CD8-positive, alpha-beta memory T cell (primary cell): ENCODE results near the gene LRRC4B. TPM values are rescaled to one million over a fixed set of nuclear protein-coding genes. Genes with fewer than 3 reads are reported as not detected.
"Not testable (repeated sequence)": the region's sequence is repeated elsewhere in the genome, so short reads cannot be mapped to it uniquely, and the experiment has no call there.

ENCODE experiments used
- CTCF ChIA-PET: fragments of 350-600 bp; sonication (Branson Sonifier 250); formaldehyde crosslinking; loops from one replicate; lab custom pipeline; 2021; ENCODE audit warnings: antibody characterized with exemption; lab: Charles Lee
- POLR2A ChIA-PET: fragments of 350-600 bp; sonication (Branson Sonifier 250); formaldehyde crosslinking; loops from one replicate; lab custom pipeline; 2021; ENCODE audit warnings: antibody characterized with exemption; lab: Charles Lee
- DNase-seq, 5 donors: peaks; one replicate each; pipeline versions ENCODE4 v3.0.0 to v3.0.0-alpha.2; 2020 to 2022; ENCODE audit warnings: mixed read lengths in 1 of 5
- H3K27ac ChIP-seq: one replicate; pipeline ENCODE4 v1.7.0; 2013; ENCODE audit warnings: low read depth, mild to moderate bottlenecking, low read length, moderate library complexity
- H3K27me3 ChIP-seq: 2 replicates; pipeline ENCODE4 v1.7.0; 2013; ENCODE audit warnings: low read length, mild to moderate bottlenecking; ENCODE audit not compliant: insufficient read depth, poor library complexity, severe bottlenecking
- H3K36me3 ChIP-seq: 2 replicates; pipeline ENCODE4 v1.7.0; 2013; ENCODE audit warnings: mild to moderate bottlenecking, low read length, moderate library complexity; ENCODE audit not compliant: insufficient read depth
- H3K4me1 ChIP-seq: 2 replicates; pipeline ENCODE4 v1.7.0; 2013; ENCODE audit warnings: mild to moderate bottlenecking, low read length, moderate library complexity; ENCODE audit not compliant: insufficient read depth
- H3K4me3 ChIP-seq: 2 replicates; pipeline ENCODE4 v1.7.0; 2013; ENCODE audit warnings: mild to moderate bottlenecking, low read length
- H3K9me3 ChIP-seq: 2 replicates; pipeline ENCODE4 v1.7.0; 2013; ENCODE audit warnings: mild to moderate bottlenecking, low read length
- H3K27ac Mint-ChIP-seq, 8 donors: one replicate each; pipeline ENCODE4 v1.8.0; 2020 to 2021; ENCODE audit warnings: mixed read lengths in 8 of 8, mild to moderate bottlenecking in 6 of 8, inconsistent platforms in 3 of 8, moderate library complexity in 3 of 8
- H3K27me3 Mint-ChIP-seq, 2 donors: one replicate each; pipeline ENCODE4 v1.8.0; 2020 to 2021; ENCODE audit warnings: mixed read lengths in 2 of 2, mild to moderate bottlenecking in 1 of 2, moderate library complexity in 1 of 2
- H3K36me3 Mint-ChIP-seq, 3 donors: one replicate each; pipeline ENCODE4 v1.8.0; 2020 to 2021; ENCODE audit warnings: mixed read lengths in 3 of 3, inconsistent platforms in 1 of 3, mild to moderate bottlenecking in 1 of 3
- H3K4me1 Mint-ChIP-seq, 3 donors: one replicate each; pipeline ENCODE4 v1.8.0; 2020 to 2021; ENCODE audit warnings: mixed read lengths in 3 of 3, inconsistent platforms in 1 of 3, mild to moderate bottlenecking in 1 of 3
- H3K4me3 Mint-ChIP-seq, 7 donors: one replicate each; pipeline ENCODE4 v1.8.0; 2020 to 2021; ENCODE audit warnings: mixed read lengths in 7 of 7, mild to moderate bottlenecking in 6 of 7, moderate library complexity in 4 of 7, inconsistent platforms in 2 of 7
- H3K9me3 Mint-ChIP-seq, 5 donors: one replicate each; pipeline ENCODE4 v1.8.0; 2020 to 2022; ENCODE audit warnings: mixed read lengths in 5 of 5, mild to moderate bottlenecking in 3 of 5, moderate library complexity in 2 of 5, inconsistent platforms in 1 of 5
- polyA plus RNA-seq: library from polyadenylated mRNA; unstranded; fragments of 300-500 nt; fragmentation: Illumina TruSeq; gene quantifications from one replicate; pipeline ENCODE4 v1.2.3, GENCODE V29; 2021
- total RNA-seq, 2 experiments: library from RNA; stranded (reverse); gene quantifications; one replicate each; pipeline ENCODE4 v1.2.3, GENCODE V29; 2021

The LRRC4B gene
- total and polyA plus RNA-seq, 3 experiments from 2014 or later: not detected

GRCh38 chr19:50476224-50476906 lies 91.9 kb downstream of the LRRC4B start, which contains the start of the genes EMC10 and GARIN5A:
EMC10 (plus strand) TSS chr19:50476507; CDS start chr19:50476545, 38 bp downstream.
GARIN5A (minus strand) TSS chr19:50476848; CDS start chr19:50476388, 460 bp downstream.
- H3K9me3 Mint-ChIP-seq: no peaks in the 10 kb centered on the region
- Histone ChIP-seq H3K27me3 (no peaks in the 10 kb centered on the region), H3K36me3 (peaks cover 10% of the 10 kb centered on the region), H3K4me1 (peaks cover 26% of the 10 kb centered on the region), H3K27ac (peak within 1 kb of the TSS; percentile 93), H3K9me3 (no peaks in the 10 kb centered on the region), H3K4me3 (peak within 1 kb of the TSS; percentile 92)
- H3K27ac Mint-ChIP-seq: peak within 1 kb of the TSS; percentile 94 to 98 (median 96)
- H3K27me3 Mint-ChIP-seq: peaks cover 0 to 2% of the 10 kb centered on the region in 2 donors
- peaks cover 0 to 39% (median 0%) of the 10 kb centered on the region in 3 donors for H3K36me3 Mint-ChIP-seq
- ChIA-PET POLR2A (interaction anchor here (0.5 to 0.9 kb wide), 2 partner anchors 35 to 93 kb away, joined by 3 to 4 read pairs; partner anchors contain the start of gene JOSD2), CTCF (interaction anchor here (1.5 kb wide), 1 partner anchor 119 kb away, joined by 4 read pairs; no protein-coding TSS in a partner anchor)
- DNase-seq: peak; percentile 87 to 96 (median 94)
- H3K4me1 Mint-ChIP-seq: peaks cover 24 to 34% (median 25%) of the 10 kb centered on the region in 3 donors
- H3K4me3 Mint-ChIP-seq: peak within 1 kb of the TSS; percentile 93 to 99 (median 98)

DNA sequence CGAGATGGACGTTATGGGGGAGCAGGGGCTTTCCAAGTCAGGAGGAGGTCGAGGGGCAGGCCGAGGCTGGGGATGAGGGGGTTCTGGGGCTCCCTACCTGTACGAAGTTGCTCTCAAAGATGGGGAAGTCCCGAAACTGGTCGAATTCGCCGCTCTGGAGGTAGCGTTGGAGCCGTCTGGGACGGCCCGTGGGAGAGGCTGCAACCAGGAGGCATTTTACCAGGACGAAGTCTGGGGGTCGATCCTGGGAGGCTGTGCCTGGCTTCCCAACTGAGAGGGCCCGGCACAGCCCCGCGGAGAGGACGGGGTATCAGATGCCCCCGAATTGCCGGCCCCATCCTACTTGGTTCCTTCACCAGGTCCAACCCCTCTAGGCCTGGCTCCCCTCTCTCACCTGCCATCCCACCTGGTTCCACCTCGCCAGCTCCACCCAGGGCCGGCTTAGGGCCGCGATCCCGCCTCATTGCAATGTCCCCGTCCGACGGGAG lies 92.5 kb downstream of the LRRC4B start:
- no peaks in the 10 kb centered on the region for H3K27me3 ChIP-seq
- H3K27me3 Mint-ChIP-seq: peaks cover 0 to 2% of the 10 kb centered on the region in 2 donors
- H3K9me3 ChIP-seq: no peaks in the 10 kb centered on the region
- peak overlapping the region; percentile 86 to 98 (median 94) for H3K27ac Mint-ChIP-seq
- peaks cover 7% of the 10 kb centered on the region for H3K36me3 ChIP-seq
- H3K36me3 Mint-ChIP-seq: peaks cover 0 to 33% (median 0%) of the 10 kb centered on the region in 3 donors
- peaks cover 26% of the 10 kb centered on the region for H3K4me1 ChIP-seq
- ChIA-PET POLR2A (interaction anchor here (0.5 kb wide), 1 partner anchor 92 kb away, joined by 3 read pairs; no protein-coding TSS in a partner anchor), CTCF (interaction anchor here (1.5 kb wide), 1 partner anchor 118 kb away, joined by 4 read pairs; no protein-coding TSS in a partner anchor)
- no peaks in the 10 kb centered on the region for H3K9me3 Mint-ChIP-seq
- peak overlapping the region; percentile 93 to 99 (median 98) for H3K4me3 Mint-ChIP-seq
- no peak overlapping the region for H3K4me3 ChIP-seq
- H3K27ac ChIP-seq: no peak overlapping the region
- peaks cover 23 to 34% (median 24%) of the 10 kb centered on the region in 3 donors for H3K4me1 Mint-ChIP-seq
- no peak for DNase-seq

DNA sequence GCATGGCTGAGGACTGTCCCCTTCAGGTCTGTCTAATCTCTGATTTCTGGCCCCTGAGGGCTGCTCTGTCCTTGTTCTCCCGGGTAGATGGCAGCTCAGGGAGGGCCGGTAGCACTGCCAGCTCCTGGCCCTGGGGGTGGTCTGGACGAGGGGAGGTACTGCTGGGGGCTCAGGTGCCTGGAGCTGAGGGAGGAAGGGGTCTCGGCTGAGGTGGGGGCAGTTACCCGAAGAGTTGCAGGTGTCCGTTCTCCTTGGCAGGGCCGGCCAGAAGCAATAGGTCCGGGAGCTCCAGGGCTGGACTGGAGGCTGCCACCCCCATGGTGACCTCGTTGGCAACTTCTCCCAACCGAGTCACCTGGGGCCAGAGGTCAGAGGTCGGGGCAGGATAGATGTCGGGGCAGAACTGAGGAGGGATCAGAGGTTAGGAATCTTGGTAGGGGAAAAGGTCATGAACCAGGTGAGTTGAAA lies 93.1 kb downstream of the LRRC4B start:
- peak overlapping the region; percentile 30 to 99 (median 95) for H3K4me3 Mint-ChIP-seq
- Histone ChIP-seq H3K27me3 (no peaks in the 10 kb centered on the region), H3K27ac (no peak overlapping the region), H3K4me1 (peaks cover 26% of the 10 kb centered on the region), H3K4me3 (no peak overlapping the region), H3K36me3 (peaks cover 7% of the 10 kb centered on the region), H3K9me3 (no peaks in the 10 kb centered on the region)
- DNase-seq: no peak
- ChIA-PET POLR2A (interaction anchor here (0.5 kb wide), 1 partner anchor 91 kb away, joined by 3 read pairs; the partner anchor contains the start of gene POLD1), CTCF (interaction anchor here (1.5 kb wide), 1 partner anchor 118 kb away, joined by 4 read pairs; no protein-coding TSS in a partner anchor)
- peaks cover 0 to 2% of the 10 kb centered on the region in 2 donors for H3K27me3 Mint-ChIP-seq
- H3K9me3 Mint-ChIP-seq: no peaks in the 10 kb centered on the region
- H3K36me3 Mint-ChIP-seq: peaks cover 0 to 30% (median 0%) of the 10 kb centered on the region in 3 donors
- peak overlapping the region; percentile 60 to 98 (median 84) for H3K27ac Mint-ChIP-seq
- peaks cover 23 to 34% (median 24%) of the 10 kb centered on the region in 3 donors for H3K4me1 Mint-ChIP-seq

DNA sequence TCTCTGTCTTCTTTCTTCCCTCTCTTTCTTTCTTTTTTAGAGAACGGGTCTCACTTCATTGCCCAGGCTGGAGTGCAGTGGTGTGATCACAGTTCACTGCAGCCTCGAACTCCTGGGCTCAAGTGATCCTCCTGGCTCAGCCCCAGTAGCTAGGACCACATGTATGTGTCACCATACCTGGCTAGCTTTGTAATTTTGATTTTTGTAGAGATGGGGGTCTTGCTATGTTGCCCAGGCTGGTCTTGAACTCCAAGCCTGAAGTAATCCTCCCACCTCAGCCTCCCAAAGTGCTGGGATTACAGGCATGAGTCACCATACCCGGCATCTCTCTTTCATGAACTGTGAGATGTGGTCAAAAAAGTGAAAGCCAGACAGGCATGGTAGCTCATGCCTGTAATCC lies 94.9 kb downstream of the LRRC4B start:
- H3K27me3 ChIP-seq, H3K27me3 Mint-ChIP-seq, POLR2A ChIA-PET, H3K4me3 Mint-ChIP-seq, H3K27ac ChIP-seq, H3K9me3 Mint-ChIP-seq, DNase-seq, H3K4me3 ChIP-seq, H3K36me3 ChIP-seq, H3K9me3 ChIP-seq: not testable (repeated sequence)
- peaks cover 19 to 26% (median 21%) of the 10 kb centered on the region in 3 donors for H3K4me1 Mint-ChIP-seq
- peaks cover 15% of the 10 kb centered on the region for H3K4me1 ChIP-seq
- peaks cover 0 to 18% (median 0%) of the 10 kb centered on the region in 3 donors for H3K36me3 Mint-ChIP-seq
- H3K27ac Mint-ChIP-seq: peak overlapping the region in 4 of 8 donors; percentile 13 to 82 (median 38)
- CTCF ChIA-PET: interaction anchor here (0.9 kb wide), 1 partner anchor 97 kb away, joined by 3 read pairs; the partner anchor contains the start of gene NR1H2

GRCh38 chr19:50468818-50469217 lies 99.4 kb downstream of the LRRC4B start:
- CTCF ChIA-PET: no interaction called here
- no peak for DNase-seq

GRCh38 chr19:50467566-50467965 lies 100.7 kb downstream of the LRRC4B start:
- H3K27me3 Mint-ChIP-seq: peaks cover 6 to 18% of the 10 kb centered on the region in 2 donors
- H3K9me3 ChIP-seq: no peaks in the 10 kb centered on the region
- H3K9me3 Mint-ChIP-seq: no peaks in the 10 kb centered on the region
- ChIA-PET CTCF (no interaction called here), POLR2A (no interaction called here)
- no peak overlapping the region for H3K27ac Mint-ChIP-seq
- H3K4me3 Mint-ChIP-seq: no peak overlapping the region
- H3K4me3 ChIP-seq: no peak overlapping the region
- peaks cover 0 to 1% (median 0%) of the 10 kb centered on the region in 3 donors for H3K36me3 Mint-ChIP-seq
- no peaks in the 10 kb centered on the region for H3K4me1 Mint-ChIP-seq
- no peaks in the 10 kb centered on the region for H3K27me3 ChIP-seq
- H3K4me1 ChIP-seq: no peaks in the 10 kb centered on the region
- H3K27ac ChIP-seq: no peak overlapping the region
- no peak for DNase-seq
- H3K36me3 ChIP-seq: no peaks in the 10 kb centered on the region

More at GRCh38 chr19:50468818-50469217, 99.4 kb downstream of the LRRC4B start:
- no peak overlapping the region for H3K27ac ChIP-seq
- POLR2A ChIA-PET: no interaction called here
- no peaks in the 10 kb centered on the region for H3K36me3 ChIP-seq
- no peaks in the 10 kb centered on the region for H3K27me3 ChIP-seq
- Mint-ChIP-seq H3K4me3 (no peak overlapping the region), H3K27ac (peak overlapping the region in 1 of 8 donors; percentile 47), H3K27me3 (peaks cover 4 to 14% of the 10 kb centered on the region in 2 donors), H3K4me1 (no peaks in the 10 kb centered on the region), H3K9me3 (no peaks in the 10 kb centered on the region), H3K36me3 (no peaks in the 10 kb centered on the region)
- no peaks in the 10 kb centered on the region for H3K9me3 ChIP-seq
- H3K4me1 ChIP-seq: no peaks in the 10 kb centered on the region
- no peak overlapping the region for H3K4me3 ChIP-seq
